ENCODE measurements around the gene LCN6.
"Not testable (repeated sequence)": the region's sequence is repeated elsewhere in the genome, so short reads cannot be mapped to it uniquely, and the experiment has no call there.

Gene LCN6

GRCh38 chr9:136760424-136760823 is 12.1 kb upstream of the LCN6 start:
- TF ChIP-seq CTCF (IDR thresholded peaks at IDR 0.05; ENCODE audit: borderline replicate concordance, insufficient read depth, low read depth, low read length): no peak
- H3K4me3 ChIP-seq (ENCODE audit: low read depth, low read length): no peak overlapping the region

- H3K4me3 ChIP-seq (ENCODE audit: low read depth, low read length): no peak overlapping the region
- no peak for TF ChIP-seq CTCF (IDR thresholded peaks at IDR 0.05; ENCODE audit: borderline replicate concordance, insufficient read depth, low read depth, low read length)
Observed at GRCh38 chr9:136759436-136760325, 11.4 kb upstream of the LCN6 start.

GRCh38 chr9:136759001-136759400 is 10.7 kb upstream of the LCN6 start:
- no peak overlapping the region for H3K4me3 ChIP-seq (ENCODE audit: low read depth, low read length)
- TF ChIP-seq CTCF (IDR thresholded peaks at IDR 0.05; ENCODE audit: borderline replicate concordance, insufficient read depth, low read depth, low read length): no peak

- no peak overlapping the region for H3K4me3 ChIP-seq (ENCODE audit: low read depth, low read length)
- no peak for TF ChIP-seq CTCF (IDR thresholded peaks at IDR 0.05; ENCODE audit: borderline replicate concordance, insufficient read depth, low read depth, low read length)
Observed at GRCh38 chr9:136757751-136758140, 9.4 kb upstream of the LCN6 start.

- no peak overlapping the region for H3K4me3 ChIP-seq (ENCODE audit: low read depth, low read length)
- TF ChIP-seq CTCF (IDR thresholded peaks at IDR 0.05; ENCODE audit: borderline replicate concordance, insufficient read depth, low read depth, low read length): no peak
Observed at GRCh38 chr9:136757328-136757727, 9.0 kb upstream of the LCN6 start.

- H3K4me3 ChIP-seq (ENCODE audit: low read depth, low read length): no peak overlapping the region
- TF ChIP-seq CTCF (IDR thresholded peaks at IDR 0.05; ENCODE audit: borderline replicate concordance, insufficient read depth, low read depth, low read length): no peak
Observed at GRCh38 chr9:136756836-136757235, 8.5 kb upstream of the LCN6 start.

GRCh38 chr9:136756134-136756438 is 7.8 kb upstream of the LCN6 start:
- no peak for TF ChIP-seq CTCF (IDR thresholded peaks at IDR 0.05; ENCODE audit: borderline replicate concordance, insufficient read depth, low read depth, low read length)
- no peak overlapping the region for H3K4me3 ChIP-seq (ENCODE audit: low read depth, low read length)

- not testable (repeated sequence) for H3K4me3 ChIP-seq (ENCODE audit: low read depth, low read length)
Observed at GRCh38 chr9:136755302-136756133, 7.2 kb upstream of the LCN6 start.

Data from GM12875 (cell line).